WERI-Rb-1 (cell line): ENCODE results near the gene MRAS.

ENCODE experiments used
- DNase-seq: peaks from one replicate; pipeline ENCODE4 v3.0.0-alpha.2; 2020
- H3K27ac ChIP-seq: fragments of 250-450 bp; sonication (Bioruptor Pico); 2 replicates; pipeline ENCODE4 v1.5.1; 2020; ENCODE audit warnings: mild to moderate bottlenecking, moderate library complexity
- H3K27me3 ChIP-seq: fragments of 250-450 bp; sonication (Bioruptor Pico); 2 replicates; pipeline ENCODE4 v1.5.1; 2021; ENCODE audit warnings: mild to moderate bottlenecking, low read depth, moderate library complexity; ENCODE audit not compliant: insufficient read depth, severe bottlenecking
- H3K36me3 ChIP-seq: fragments of 250-450 bp; sonication (Bioruptor Pico); 2 replicates; pipeline ENCODE4 v1.5.1; 2020; ENCODE audit warnings: mild to moderate bottlenecking, moderate library complexity
- H3K4me3 ChIP-seq: 2 replicates; pipeline ENCODE4 v1.5.1; 2011; ENCODE audit warnings: low read depth, mild to moderate bottlenecking, control low read depth, low read length
- H3K9me3 ChIP-seq: fragments of 250-450 bp; sonication (Bioruptor Pico); 2 replicates; pipeline ENCODE4 v1.5.1; 2021; ENCODE audit warnings: mild to moderate bottlenecking, moderate library complexity; ENCODE audit not compliant: severe bottlenecking
- TF ChIP-seq, protein P1 (sequence below): IDR thresholded peaks from 2 replicates; pipeline ENCODE4 v1.5.1; 2011; ENCODE audit warnings: low read depth, mild to moderate bottlenecking, control low read depth, inconsistent platforms, low read length

MRAS gene

DNA sequence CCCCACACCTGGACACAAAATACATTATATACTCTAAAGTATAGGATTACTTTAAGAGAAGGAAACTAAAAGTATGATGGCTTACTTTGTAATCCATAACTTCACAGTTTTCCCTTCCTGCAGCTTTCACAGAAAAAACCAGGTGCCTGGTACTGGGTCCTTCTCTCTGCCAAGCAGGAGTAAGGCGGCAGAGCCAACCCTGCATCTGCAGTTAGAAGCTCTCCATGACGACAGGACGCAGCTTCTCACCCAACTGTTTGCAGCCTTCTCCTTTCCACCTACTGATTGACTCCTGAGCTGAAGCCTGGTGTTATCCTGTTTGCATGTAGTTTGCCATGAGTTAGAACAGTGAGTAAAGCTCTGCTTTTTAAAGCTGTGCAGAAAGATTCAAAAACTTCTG, 6.7 kb downstream of the MRAS start:
- Histone ChIP-seq H3K27ac (no peak overlapping the region), H3K4me3 (no peak overlapping the region), H3K9me3 (no peaks in the 10 kb centered on the region), H3K27me3 (no peaks in the 10 kb centered on the region), H3K36me3 (no peaks in the 10 kb centered on the region)
- TF ChIP-seq, protein P1, sequence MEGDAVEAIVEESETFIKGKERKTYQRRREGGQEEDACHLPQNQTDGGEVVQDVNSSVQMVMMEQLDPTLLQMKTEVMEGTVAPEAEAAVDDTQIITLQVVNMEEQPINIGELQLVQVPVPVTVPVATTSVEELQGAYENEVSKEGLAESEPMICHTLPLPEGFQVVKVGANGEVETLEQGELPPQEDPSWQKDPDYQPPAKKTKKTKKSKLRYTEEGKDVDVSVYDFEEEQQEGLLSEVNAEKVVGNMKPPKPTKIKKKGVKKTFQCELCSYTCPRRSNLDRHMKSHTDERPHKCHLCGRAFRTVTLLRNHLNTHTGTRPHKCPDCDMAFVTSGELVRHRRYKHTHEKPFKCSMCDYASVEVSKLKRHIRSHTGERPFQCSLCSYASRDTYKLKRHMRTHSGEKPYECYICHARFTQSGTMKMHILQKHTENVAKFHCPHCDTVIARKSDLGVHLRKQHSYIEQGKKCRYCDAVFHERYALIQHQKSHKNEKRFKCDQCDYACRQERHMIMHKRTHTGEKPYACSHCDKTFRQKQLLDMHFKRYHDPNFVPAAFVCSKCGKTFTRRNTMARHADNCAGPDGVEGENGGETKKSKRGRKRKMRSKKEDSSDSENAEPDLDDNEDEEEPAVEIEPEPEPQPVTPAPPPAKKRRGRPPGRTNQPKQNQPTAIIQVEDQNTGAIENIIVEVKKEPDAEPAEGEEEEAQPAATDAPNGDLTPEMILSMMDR = no peak
- DNase-seq = no peak

DNA sequence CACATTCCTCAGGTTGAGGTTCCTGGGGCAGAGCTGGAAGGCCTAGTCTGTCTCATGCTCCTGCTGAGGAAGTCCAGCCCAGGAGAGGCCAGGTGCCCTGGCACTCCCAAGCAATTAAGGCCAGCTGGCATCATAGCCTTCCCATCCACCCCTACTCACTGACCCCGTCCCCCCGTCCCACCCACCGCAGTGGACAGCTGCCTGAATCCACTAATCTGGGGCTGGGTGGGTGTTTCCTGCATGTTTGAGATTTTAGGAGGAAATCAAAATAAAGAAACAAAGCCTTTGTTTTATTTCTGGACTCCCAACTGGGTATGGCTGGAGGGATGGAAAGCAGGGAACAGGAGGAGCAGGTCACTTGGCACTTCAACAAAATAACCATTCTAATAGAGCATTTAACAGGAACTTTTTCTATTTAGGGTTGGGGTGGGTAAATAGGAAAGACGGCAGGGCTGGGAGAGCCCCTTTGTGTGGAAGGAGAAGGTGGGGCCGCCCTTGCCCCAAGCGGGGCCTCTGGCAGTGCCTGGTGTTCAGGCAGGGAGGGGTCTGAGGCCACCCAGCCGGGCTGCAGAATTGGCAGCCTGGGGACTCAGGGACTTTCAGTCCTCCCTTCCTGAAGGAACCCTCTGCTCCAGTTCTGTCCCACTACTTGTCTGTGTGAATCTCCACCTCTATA, 8.5 kb downstream of the MRAS start:
- H3K27me3 ChIP-seq = no peaks in the 10 kb centered on the region
- no peaks in the 10 kb centered on the region for H3K36me3 ChIP-seq
- no peak for DNase-seq
- no peaks in the 10 kb centered on the region for H3K9me3 ChIP-seq
- H3K4me3 ChIP-seq = no peak overlapping the region
- no peak overlapping the region for H3K27ac ChIP-seq
- TF ChIP-seq, protein P1 = no peak

DNA sequence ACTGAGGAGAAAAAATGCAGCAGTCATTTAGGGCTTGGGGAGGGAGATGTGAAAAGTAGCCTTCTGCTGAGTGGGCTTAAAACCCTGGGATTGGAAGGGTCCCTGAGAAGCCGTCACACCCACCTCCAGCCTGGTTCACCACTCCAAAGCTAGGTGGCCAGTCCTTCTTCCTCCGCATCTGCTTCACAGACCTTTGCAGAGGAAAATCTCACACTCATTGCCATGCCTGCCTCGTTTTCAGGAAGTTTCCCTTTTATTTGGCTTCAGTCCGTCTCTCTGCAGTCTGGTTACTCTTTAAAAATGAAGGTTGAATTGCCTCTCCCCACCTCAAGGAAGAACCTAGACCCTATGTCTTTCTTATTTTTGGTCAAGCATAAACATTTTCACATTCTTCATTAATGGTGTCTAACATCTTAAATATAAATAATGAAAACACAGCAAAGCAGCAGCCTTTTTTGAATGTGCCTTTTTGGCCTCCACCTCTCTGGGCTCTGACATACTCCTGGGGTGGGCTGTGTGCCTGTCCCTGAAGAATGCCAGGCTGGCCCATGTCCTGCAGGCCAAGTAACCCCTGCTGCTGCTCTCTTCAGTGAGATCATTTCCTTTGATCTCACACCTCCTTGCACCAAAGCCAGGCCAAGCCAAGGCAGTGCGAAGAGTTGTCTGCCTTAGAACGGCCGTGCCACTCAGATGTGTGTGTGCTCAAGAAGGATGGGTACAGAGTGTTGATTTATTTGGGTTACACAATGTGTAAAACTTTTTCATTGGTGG, 11.0 kb downstream of the MRAS start:
- H3K27ac ChIP-seq = no peak overlapping the region
- DNase-seq = no peak
- no peak overlapping the region for H3K4me3 ChIP-seq
- no peaks in the 10 kb centered on the region for H3K36me3 ChIP-seq
- no peaks in the 10 kb centered on the region for H3K27me3 ChIP-seq
- no peaks in the 10 kb centered on the region for H3K9me3 ChIP-seq
- TF ChIP-seq, protein P1 = no peak

DNA sequence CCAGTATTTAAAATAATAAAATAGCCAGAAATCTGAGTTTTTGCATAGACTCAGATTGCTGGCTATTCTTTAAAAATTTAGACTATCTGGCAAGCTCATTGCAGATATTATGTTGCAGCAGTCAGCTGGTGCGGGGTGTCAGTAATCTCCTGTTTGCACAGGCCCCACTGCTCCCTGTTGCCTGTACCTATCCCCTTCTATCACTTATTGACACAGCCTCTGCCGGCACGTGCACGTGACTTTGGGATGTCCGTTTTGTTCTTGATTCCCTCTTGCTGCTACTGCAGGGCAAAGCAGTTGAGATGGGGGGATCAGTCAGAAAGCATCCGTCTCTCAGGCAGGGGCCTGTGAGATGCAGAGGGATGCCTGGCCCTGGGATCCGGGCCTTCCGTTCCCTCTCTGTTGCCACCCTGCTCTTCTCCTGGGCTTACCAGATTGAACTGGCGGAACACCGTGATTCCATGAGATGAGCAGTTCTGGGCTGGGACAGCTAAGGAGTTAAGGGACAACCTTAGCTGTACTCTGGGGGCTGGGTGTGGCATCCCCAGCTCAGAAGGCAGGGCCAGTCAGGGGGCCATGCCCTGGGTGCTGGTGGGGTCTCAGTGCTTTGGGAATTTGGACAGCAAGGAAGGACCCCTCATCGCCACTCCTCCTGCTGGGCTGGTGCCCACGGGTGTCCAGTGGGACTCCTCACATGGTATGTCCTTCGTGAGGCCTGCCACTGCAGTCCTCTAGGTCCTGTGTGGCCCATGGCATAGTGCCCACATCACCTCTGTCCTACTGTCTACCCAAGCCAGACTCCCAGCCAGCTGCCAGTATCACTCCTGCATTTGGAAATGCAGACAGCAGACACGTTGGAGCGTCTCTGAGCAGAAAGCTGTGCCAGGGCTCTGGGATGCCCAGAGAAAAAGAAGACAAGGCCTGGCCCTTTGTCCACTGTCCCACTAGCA, 11.8 kb downstream of the MRAS start:
- DNase-seq = no peak
- Histone ChIP-seq H3K4me3 (no peak overlapping the region), H3K9me3 (no peaks in the 10 kb centered on the region), H3K27me3 (no peaks in the 10 kb centered on the region), H3K27ac (no peak overlapping the region), H3K36me3 (no peaks in the 10 kb centered on the region)
- TF ChIP-seq, protein P1 = no peak

DNA sequence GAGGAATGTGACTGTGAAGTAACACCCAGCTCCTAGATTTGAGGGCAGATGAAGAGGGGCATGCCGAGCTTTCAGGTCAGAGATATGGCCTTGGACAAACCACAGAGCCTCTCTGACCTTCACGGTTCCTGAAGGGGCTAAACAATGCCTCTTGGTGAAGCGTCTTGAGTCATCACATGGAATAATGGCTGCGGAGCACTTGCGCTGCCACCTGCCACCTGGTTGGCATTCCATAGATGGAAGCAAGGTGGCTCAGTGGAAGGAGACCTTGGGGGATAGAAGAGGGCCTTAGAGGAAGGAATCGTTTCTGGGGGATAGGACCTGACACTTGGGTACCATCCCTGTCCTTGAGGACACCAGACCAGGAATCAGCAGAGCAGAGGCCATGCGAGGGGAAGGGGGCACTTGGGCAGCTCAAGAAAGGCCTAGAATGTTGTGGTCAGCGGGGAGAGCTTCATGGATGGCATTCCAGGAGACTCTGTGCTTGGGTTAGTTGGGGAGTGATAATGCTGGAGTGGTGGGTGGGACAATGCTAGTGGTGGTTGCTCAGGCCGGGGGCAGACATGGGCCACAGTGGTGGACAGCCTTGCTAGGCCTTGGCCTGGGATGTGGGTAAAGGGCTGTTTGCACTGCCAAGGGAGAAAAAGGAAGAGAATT, 12.6 kb downstream of the MRAS start:
- no peak for DNase-seq
- TF ChIP-seq, protein P1 = no peak
- H3K27ac ChIP-seq = no peak overlapping the region

More for the DNA sequence above, 12.6 kb downstream of the MRAS start:
- no peaks in the 10 kb centered on the region for H3K27me3 ChIP-seq
- no peaks in the 10 kb centered on the region for H3K36me3 ChIP-seq
- no peak overlapping the region for H3K4me3 ChIP-seq
- H3K9me3 ChIP-seq = no peaks in the 10 kb centered on the region
